GM12873 (cell line): ENCODE measurements around the gene BPIFB2.

Source experiments
- TF ChIP-seq, protein P1 (sequence below): IDR thresholded peaks from 2 replicates; pipeline ENCODE4 v1.5.1; 2012; ENCODE audit warnings: low read depth, mild to moderate bottlenecking, moderate library complexity, low read length, control low read depth; ENCODE audit not compliant: insufficient read depth; ENCODE audit errors: missing control alignments

The BPIFB2 gene

DNA sequence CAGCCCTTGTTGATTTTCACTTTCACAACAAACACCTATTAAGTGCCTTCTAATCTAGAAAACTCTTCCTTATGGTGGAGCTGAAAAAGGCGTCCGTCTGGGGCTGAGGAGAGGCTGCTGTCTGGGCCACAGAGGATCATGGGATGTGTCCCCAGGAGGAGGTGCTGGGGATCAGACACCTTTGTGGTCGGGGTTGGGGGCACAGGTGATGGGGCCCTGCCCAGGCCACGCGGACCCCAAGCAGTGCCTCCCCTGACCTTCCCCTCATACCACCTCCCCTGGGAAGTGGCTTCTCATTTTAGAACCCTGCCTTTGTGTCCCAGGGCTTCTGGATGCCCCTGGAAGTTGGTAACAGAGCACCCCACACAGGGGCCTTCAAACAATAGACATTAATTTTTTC, 44.3 kb upstream of the BPIFB2 start:
- TF ChIP-seq, protein P1, sequence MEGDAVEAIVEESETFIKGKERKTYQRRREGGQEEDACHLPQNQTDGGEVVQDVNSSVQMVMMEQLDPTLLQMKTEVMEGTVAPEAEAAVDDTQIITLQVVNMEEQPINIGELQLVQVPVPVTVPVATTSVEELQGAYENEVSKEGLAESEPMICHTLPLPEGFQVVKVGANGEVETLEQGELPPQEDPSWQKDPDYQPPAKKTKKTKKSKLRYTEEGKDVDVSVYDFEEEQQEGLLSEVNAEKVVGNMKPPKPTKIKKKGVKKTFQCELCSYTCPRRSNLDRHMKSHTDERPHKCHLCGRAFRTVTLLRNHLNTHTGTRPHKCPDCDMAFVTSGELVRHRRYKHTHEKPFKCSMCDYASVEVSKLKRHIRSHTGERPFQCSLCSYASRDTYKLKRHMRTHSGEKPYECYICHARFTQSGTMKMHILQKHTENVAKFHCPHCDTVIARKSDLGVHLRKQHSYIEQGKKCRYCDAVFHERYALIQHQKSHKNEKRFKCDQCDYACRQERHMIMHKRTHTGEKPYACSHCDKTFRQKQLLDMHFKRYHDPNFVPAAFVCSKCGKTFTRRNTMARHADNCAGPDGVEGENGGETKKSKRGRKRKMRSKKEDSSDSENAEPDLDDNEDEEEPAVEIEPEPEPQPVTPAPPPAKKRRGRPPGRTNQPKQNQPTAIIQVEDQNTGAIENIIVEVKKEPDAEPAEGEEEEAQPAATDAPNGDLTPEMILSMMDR = no peak

DNA sequence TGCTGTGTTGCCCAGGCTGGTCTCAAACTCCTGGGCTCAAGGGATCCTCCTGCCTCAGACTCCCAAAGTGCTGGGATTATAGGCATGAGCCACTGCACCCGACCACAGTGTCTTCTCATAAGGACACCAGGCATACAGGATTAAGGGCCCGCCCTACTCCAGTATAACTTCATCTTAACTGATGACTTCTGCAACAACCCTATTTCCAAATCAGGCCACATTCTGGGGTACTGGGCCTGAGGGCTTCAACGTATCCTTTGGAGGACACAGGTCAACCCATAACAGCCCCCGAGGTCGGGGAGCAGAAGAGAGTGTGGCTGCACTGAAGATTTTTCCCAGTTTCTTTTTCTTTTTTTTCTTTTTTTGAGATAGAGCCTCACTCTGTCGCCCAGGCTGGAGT, 42.9 kb upstream of the BPIFB2 start:
- TF ChIP-seq, protein P1 = no peak

DNA sequence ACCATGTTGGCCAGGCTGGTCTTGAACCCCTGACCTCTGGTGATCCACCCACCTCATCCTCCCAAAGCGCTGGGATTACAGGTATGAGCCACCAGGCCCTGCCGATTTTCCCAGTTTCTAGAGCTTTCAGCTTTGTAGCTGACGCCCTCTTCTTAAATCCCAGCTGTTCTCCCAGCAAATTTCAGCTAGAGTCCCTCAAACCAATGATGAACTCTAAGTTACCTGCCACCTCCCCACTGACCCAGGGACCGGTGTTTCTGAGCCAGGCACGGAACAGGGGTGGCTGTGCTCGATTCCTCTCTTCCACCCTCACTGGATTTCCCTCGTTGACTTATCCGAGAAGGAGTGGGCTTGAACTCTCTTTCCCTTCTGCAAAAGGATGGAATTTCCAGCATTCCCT, 42.4 kb upstream of the BPIFB2 start:
- TF ChIP-seq, protein P1 = no peak

DNA sequence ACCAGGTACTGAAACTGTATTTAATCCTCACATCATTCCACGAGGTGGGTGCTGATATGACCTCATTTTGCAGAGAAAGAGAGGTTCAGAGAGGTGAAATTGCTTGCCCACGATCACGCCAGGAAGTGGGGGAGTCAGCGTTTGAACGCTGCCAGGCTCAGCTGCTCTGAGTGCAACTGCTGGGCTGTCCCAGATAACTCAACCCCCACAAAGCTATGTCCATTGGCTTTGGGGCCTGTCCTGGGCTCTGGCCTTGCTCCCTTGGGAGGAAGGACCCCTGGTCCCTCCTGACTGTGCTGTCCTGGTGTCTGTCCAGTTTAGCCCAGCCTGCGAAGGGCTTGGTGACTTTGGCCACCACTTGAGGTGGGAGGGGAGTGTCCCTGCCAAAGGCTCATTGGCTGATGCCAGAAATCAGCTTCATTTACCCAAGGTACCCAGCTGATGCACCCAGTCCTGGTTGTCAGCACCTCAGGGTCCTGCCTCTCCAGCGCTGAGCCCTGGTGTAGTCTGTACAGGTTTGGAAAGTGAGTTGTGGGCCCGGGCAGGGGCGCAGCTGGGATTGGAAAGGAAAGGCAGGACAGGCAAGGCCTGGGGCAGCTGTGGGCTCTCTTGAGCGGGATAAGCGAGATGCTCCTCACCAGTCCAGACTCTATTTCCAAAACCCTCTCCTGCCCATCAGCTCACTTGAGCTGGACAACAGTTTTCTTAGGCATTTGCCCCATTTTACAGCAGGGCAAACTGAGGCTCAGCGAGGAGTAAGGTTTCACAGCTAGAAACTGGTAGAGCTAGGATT, 41.7 kb upstream of the BPIFB2 start:
- TF ChIP-seq, protein P1 = no peak

DNA sequence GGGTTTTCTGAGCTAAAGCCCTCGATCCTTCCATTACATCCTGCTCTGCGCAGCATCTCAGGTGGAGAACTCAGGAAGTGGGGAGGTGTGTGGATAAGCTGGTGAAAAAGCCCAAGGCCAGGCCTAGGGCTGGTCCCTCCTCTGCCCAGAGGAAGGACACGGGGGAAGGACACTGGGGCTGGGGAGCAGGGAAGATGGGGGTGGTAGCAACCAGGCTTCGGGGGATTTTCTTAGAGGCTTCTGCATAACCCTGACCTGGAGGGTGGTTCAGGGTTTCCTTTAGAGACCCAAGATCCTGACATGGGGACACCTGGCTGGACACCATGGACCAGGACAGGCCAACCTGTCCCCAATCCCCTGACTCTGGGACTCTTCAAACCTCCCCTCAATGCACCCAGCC, 41.1 kb upstream of the BPIFB2 start:
- TF ChIP-seq, protein P1 = no peak

DNA sequence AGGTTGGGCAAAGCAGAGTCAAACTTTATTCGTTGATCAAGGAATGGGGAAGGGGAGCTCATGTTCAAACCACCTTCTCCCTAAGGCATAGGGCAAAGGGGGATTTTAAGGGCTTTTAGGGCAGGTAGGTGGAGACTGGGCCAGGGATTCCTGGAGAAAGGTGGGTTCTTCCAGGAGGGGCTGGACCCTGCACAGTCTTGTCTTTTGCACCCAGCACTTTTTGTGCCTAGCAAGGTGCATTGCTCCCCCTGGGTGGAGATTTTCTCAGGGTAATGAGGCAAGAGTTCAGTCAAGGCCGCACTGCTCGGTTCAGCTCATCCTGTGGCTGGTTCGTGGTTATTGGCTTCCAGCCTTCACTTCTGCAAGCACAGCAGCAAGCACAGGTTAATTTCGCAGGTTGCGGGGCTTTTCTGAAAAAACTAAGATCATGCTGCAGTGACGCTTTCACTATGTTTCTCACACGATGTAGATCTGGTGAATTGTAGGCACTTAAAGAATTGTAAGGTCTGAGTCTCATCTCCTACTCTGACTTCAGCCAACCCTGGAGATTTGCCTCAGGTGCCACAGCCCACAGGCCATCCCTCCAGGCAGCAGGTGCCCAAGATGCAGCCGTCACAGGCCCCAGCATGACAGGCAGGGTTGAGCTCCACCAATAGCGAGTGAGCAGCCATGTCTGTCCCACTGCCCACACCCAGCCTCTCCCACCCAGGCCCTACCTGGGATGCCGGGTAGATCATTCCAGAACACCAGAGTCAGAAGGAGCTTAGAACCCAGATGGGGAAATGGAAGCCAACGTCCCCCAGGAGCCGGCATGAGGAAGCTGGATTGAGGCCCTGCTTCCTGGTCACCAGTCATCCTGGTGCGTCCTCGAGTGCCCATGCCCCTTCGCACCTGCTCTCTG, 40.4 kb upstream of the BPIFB2 start:
- TF ChIP-seq, protein P1 = no peak

DNA sequence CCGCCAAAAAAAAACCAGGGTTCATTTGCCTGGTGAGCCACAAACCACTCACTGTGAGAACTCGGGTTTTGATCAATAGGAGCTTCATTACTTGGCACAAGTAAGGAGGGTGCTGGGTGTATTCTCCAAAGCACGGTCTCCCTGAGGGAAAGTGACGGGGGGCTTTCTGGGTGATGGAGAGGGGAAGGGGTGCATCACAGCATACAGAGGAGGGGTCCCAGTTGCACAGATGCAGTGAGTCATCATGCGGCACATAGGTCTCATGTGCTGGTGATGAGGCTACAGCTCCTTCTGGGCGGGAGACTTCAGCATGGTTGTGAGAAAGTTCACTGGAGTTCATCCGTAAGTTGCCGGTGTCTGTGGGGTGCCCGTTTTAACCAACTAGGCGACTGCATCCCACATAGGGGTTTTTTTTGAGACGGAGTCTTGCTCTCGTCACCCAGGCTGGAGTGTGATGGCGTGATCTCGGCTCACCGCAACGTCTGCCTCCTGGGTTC, 39.5 kb upstream of the BPIFB2 start:
- TF ChIP-seq, protein P1 = no peak
